Neuronal stem cell (in vitro differentiated cells): Measurements from ENCODE around the gene KCNN3.

Source experiments
- DNase-seq: peaks from one replicate; pipeline ENCODE4 v3.0.0-alpha.2; 2013; ENCODE audit warnings: low spot score
- H2AFZ ChIP-seq: one replicate; pipeline ENCODE4 v1.6.1; 2013; ENCODE audit warnings: mild to moderate bottlenecking, low read length, inconsistent platforms
- H2AK5ac ChIP-seq: 2 replicates; pipeline ENCODE4 v1.6.1; 2013; ENCODE audit warnings: low read depth, mild to moderate bottlenecking, inconsistent platforms, low read length, moderate library complexity, mixed read lengths
- H2BK120ac ChIP-seq: 2 replicates; pipeline ENCODE4 v1.6.1; 2013; ENCODE audit warnings: low read depth, mild to moderate bottlenecking, inconsistent platforms, low read length, moderate library complexity, mixed read lengths
- H2BK12ac ChIP-seq: one replicate; pipeline ENCODE4 v1.6.1; 2013; ENCODE audit warnings: low read length, inconsistent platforms
- H2BK15ac ChIP-seq: 2 replicates; pipeline ENCODE4 v1.6.1; 2013; ENCODE audit warnings: mild to moderate bottlenecking, low read length, inconsistent platforms, mixed read lengths
- H2BK5ac ChIP-seq: one replicate; pipeline ENCODE4 v1.6.1; 2013; ENCODE audit warnings: inconsistent platforms, mild to moderate bottlenecking, low read length, moderate library complexity
- H3K14ac ChIP-seq: one replicate; pipeline ENCODE4 v1.6.1; 2013; ENCODE audit warnings: low read length, inconsistent platforms
- H3K18ac ChIP-seq: 2 replicates; pipeline ENCODE4 v1.6.1; 2013; ENCODE audit warnings: low read length, inconsistent platforms
- H3K23ac ChIP-seq: 2 replicates; pipeline ENCODE4 v1.6.1; 2013; ENCODE audit warnings: low read depth, mild to moderate bottlenecking, mixed read lengths, low read length, inconsistent platforms; ENCODE audit not compliant: poor library complexity
- H3K27ac ChIP-seq: replicated peaks from 3 replicates; pipeline ENCODE4 v1.5.1; 2013; ENCODE audit warnings: low read length, inconsistent platforms
- H3K27me3 ChIP-seq, 3 experiments: 2 replicates each; pipeline ENCODE4 v1.6.1; 2013; ENCODE audit warnings: low read length in 3 of 3, mild to moderate bottlenecking in 2 of 3, inconsistent platforms in 1 of 3, low read depth in 1 of 3, mixed read lengths in 1 of 3, moderate library complexity in 1 of 3; ENCODE audit not compliant: control insufficient read depth in 3 of 3, insufficient read depth in 3 of 3
- H3K36me3 ChIP-seq, 2 donors: replicated peaks in 1 of 2; 2 replicates each; pipeline ENCODE4 v1.6.1; 2013; ENCODE audit warnings: low read length in 2 of 2; ENCODE audit not compliant: control insufficient read depth in 2 of 2, insufficient read depth in 2 of 2
- H3K4ac ChIP-seq: 2 replicates; pipeline ENCODE4 v1.6.1; 2013; ENCODE audit warnings: inconsistent platforms, mild to moderate bottlenecking, low read length, moderate library complexity
- H3K4me1 ChIP-seq, 2 donors: 1 replicate in 1 of 2; 2 replicates in 1 of 2; pipeline ENCODE4 v1.6.1; 2013; ENCODE audit warnings: low read length in 2 of 2, low read depth in 1 of 2; ENCODE audit not compliant: control insufficient read depth in 2 of 2, insufficient read depth in 1 of 2
- H3K4me2 ChIP-seq: one replicate; pipeline ENCODE4 v1.6.1; 2013; ENCODE audit warnings: mild to moderate bottlenecking, low read length, inconsistent platforms; ENCODE audit not compliant: insufficient read depth, poor library complexity, severe bottlenecking
- H3K4me3 ChIP-seq, 2 donors: 2 replicates each; pipeline ENCODE4 v1.5.1; 2013; ENCODE audit warnings: low read length in 2 of 2, mild to moderate bottlenecking in 2 of 2, inconsistent platforms in 1 of 2, moderate library complexity in 1 of 2
- H3K79me1 ChIP-seq: one replicate; pipeline ENCODE4 v1.6.1; 2013; ENCODE audit warnings: low read depth, mild to moderate bottlenecking, inconsistent platforms, low read length, moderate library complexity
- H3K9ac ChIP-seq: one replicate; pipeline ENCODE4 v1.6.1; 2013; ENCODE audit warnings: mild to moderate bottlenecking, low read depth, low read length, inconsistent platforms; ENCODE audit not compliant: poor library complexity
- H3K9me3 ChIP-seq, 2 donors: replicated peaks in 1 of 2; 2 replicates each; pipeline versions ENCODE3 to v1.6.1; 2013; ENCODE audit warnings: low read length in 2 of 2, mild to moderate bottlenecking in 2 of 2, inconsistent platforms in 1 of 2, low read depth in 1 of 2, mixed read lengths in 1 of 2, moderate library complexity in 1 of 2; ENCODE audit not compliant: control insufficient read depth in 2 of 2, insufficient read depth in 1 of 2
- H4K8ac ChIP-seq: one replicate; pipeline ENCODE4 v1.6.1; 2013; ENCODE audit warnings: low read depth, mild to moderate bottlenecking, inconsistent platforms, low read length, moderate library complexity
- H4K91ac ChIP-seq: one replicate; pipeline ENCODE4 v1.6.1; 2013; ENCODE audit warnings: low read length, low read depth, mild to moderate bottlenecking, inconsistent platforms; ENCODE audit not compliant: poor library complexity
- WGBS, 2 donors: extraction: QIAGEN DNeasy Blood & Tissue Kit; methylation state at CpG; one replicate each; pipeline ENCODE4 v1.1.7; 2013; ENCODE audit warnings: missing lambda C conversion rate in 2 of 2, mixed read lengths in 1 of 2; ENCODE audit not compliant: insufficient read length in 2 of 2, insufficient replicate concordance in 1 of 2; ENCODE audit errors: extremely low coverage in 2 of 2; 5-methylcytosine and 5-hydroxymethylcytosine counted together

The KCNN3 gene

GRCh38 chr1:154840269-154841176, 29.6 kb downstream of the KCNN3 start:
- DNase-seq: no peak
- Histone ChIP-seq H3K14ac (no peak overlapping the region), H2BK15ac (no peak overlapping the region), H2BK5ac (no peak overlapping the region), H3K27me3 (no peaks in the 10 kb centered on the region), H3K23ac (no peak overlapping the region), H3K18ac (peak overlapping the region; percentile 55), H3K9me3 (no peaks in the 10 kb centered on the region), H3K4me2 (no peak overlapping the region), H2BK120ac (no peak overlapping the region), H2BK12ac (no peak overlapping the region), H3K4me3 (no peak overlapping the region), H2AFZ (peak overlapping the region; percentile 83), H2AK5ac (no peak overlapping the region), H3K4ac (no peak overlapping the region), H3K9ac (no peak overlapping the region), H4K91ac (no peak overlapping the region), H3K4me1 (peaks cover 22 to 28% of the 10 kb centered on the region in 2 donors), H3K36me3 (no peaks in the 10 kb centered on the region), H3K79me1 (no peaks in the 10 kb centered on the region), H3K27ac (peak overlapping the region; percentile 26), H4K8ac (no peak overlapping the region)
- no CpG with 5 or more reads among the region's 19 CpGs for WGBS, 2 donors

- Histone ChIP-seq H3K4me2 (no peak overlapping the region), H3K4ac (no peak overlapping the region), H2AFZ (peak overlapping the region; percentile 5), H3K14ac (no peak overlapping the region), H3K27ac (no peak overlapping the region), H3K9me3 (no peaks in the 10 kb centered on the region), H4K91ac (no peak overlapping the region), H3K4me1 (peaks cover 22 to 28% of the 10 kb centered on the region in 2 donors), H2BK12ac (no peak overlapping the region), H3K79me1 (no peaks in the 10 kb centered on the region), H3K36me3 (no peaks in the 10 kb centered on the region), H3K27me3 (no peaks in the 10 kb centered on the region), H2BK120ac (no peak overlapping the region), H3K9ac (peak overlapping the region; percentile 61), H4K8ac (no peak overlapping the region), H2AK5ac (peak overlapping the region; percentile 47), H3K4me3 (no peak overlapping the region), H3K18ac (peak overlapping the region; percentile 80), H2BK15ac (no peak overlapping the region), H3K23ac (no peak overlapping the region), H2BK5ac (no peak overlapping the region)
- DNase-seq: no peak
- no CpG with 5 or more reads among the region's 3 CpGs for WGBS, 2 donors
Measured at GRCh38 chr1:154839691-154840090, 30.4 kb downstream of the KCNN3 start.

- Histone ChIP-seq H2BK15ac (no peak overlapping the region), H2BK12ac (no peak overlapping the region), H3K27me3 (peaks cover 0 to 3% (median 0%) of the 10 kb centered on the region in 3 experiments), H3K9ac (no peak overlapping the region), H3K36me3 (no peaks in the 10 kb centered on the region), H4K91ac (no peak overlapping the region), H3K4ac (no peak overlapping the region), H3K4me1 (peaks cover 22 to 26% of the 10 kb centered on the region in 2 donors), H2BK5ac (no peak overlapping the region), H3K4me3 (no peak overlapping the region), H2AK5ac (peak overlapping the region; percentile 67), H3K79me1 (no peaks in the 10 kb centered on the region), H3K14ac (no peak overlapping the region), H3K9me3 (no peaks in the 10 kb centered on the region), H2BK120ac (no peak overlapping the region), H3K23ac (peak overlapping the region; percentile 58), H3K4me2 (no peak overlapping the region), H3K18ac (peak overlapping the region; percentile 3), H3K27ac (no peak overlapping the region), H4K8ac (peak overlapping the region; percentile 7), H2AFZ (no peak overlapping the region)
- WGBS, 2 donors: no CpG with 5 or more reads among the region's 9 CpGs
- DNase-seq: no peak
Measured at GRCh38 chr1:154838988-154839387, 31.1 kb downstream of the KCNN3 start.

- DNase-seq: no peak
- Histone ChIP-seq H3K4me2 (no peak overlapping the region), H3K23ac (no peak overlapping the region), H3K4me3 (no peak overlapping the region), H2AK5ac (no peak overlapping the region), H3K9ac (no peak overlapping the region), H2BK120ac (no peak overlapping the region), H2BK15ac (no peak overlapping the region), H2BK5ac (no peak overlapping the region), H3K4ac (no peak overlapping the region), H3K36me3 (no peaks in the 10 kb centered on the region), H3K18ac (peak overlapping the region; percentile 50), H3K9me3 (no peaks in the 10 kb centered on the region), H3K27ac (no peak overlapping the region), H3K14ac (no peak overlapping the region), H3K27me3 (peaks cover 0 to 5% (median 0%) of the 10 kb centered on the region in 3 experiments), H3K79me1 (no peaks in the 10 kb centered on the region), H4K8ac (no peak overlapping the region), H3K4me1 (peaks cover 22 to 23% of the 10 kb centered on the region in 2 donors), H4K91ac (no peak overlapping the region), H2AFZ (no peak overlapping the region), H2BK12ac (no peak overlapping the region)
- no CpG with 5 or more reads among the region's 11 CpGs for WGBS, 2 donors
Measured at GRCh38 chr1:154838461-154838860, 31.6 kb downstream of the KCNN3 start.
